ENCODE data around the gene SMYD3. TPM values are rescaled to one million over a fixed set of nuclear protein-coding genes. Genes with fewer than 3 reads are reported as not detected.

Gene SMYD3
- total and polyA plus RNA-seq, 2 donors (not counting 3 experiments of a cell fraction or from before 2014, with no cell fraction given): 16.0 to 32.1 TPM

- no peak overlapping the region for H3K27ac ChIP-seq (ENCODE audit: insufficient read depth, low read depth, low read length)
- FAIRE-seq (peak; percentile 8), DNase-seq (ENCODE audit: low read depth, low spot score) (no peak)
- H3K9me1 ChIP-seq (replicated peaks; ENCODE audit: control insufficient read depth, extremely low read depth, insufficient read depth, low read length): no peaks in the 10 kb centered on the region
- intact Hi-C loops (cut with micrococcal nuclease): loop anchor here (5.0 kb wide), 3 partner anchors 73 to 1458 kb away; no protein-coding TSS in a partner anchor
- CTCF ChIA-PET: interaction anchor here (1.1 to 2.5 kb wide), 2 partner anchors 10 to 18 kb away, joined by 3 to 22 read pairs; no protein-coding TSS in a partner anchor
- no peaks in the 10 kb centered on the region for H3K9me3 ChIP-seq (replicated peaks; ENCODE audit: control insufficient read depth, insufficient read depth, low read length)
- no peaks in the 10 kb centered on the region for H3K27me3 ChIP-seq (ENCODE audit: control insufficient read depth in 2 of 2, insufficient read depth in 2 of 2, low read length in 2 of 2)
- no peak overlapping the region for H3K9ac ChIP-seq (replicated peaks; ENCODE audit: extremely low read depth, insufficient read depth, low read length)
- peaks cover 22% of the 10 kb centered on the region for H3K4me1 ChIP-seq (ENCODE audit: control insufficient read depth, extremely low read depth, insufficient read depth, low read length)
- no peak overlapping the region for H3K4me3 ChIP-seq (replicated peaks in 1 of 3; ENCODE audit: insufficient read depth in 1 of 3, low read depth in 1 of 3, low read length in 3 of 3)
- no peaks in the 10 kb centered on the region for H3K36me3 ChIP-seq (ENCODE audit: control insufficient read depth in 2 of 2, extremely low read depth in 1 of 2, insufficient read depth in 2 of 2, low read length in 2 of 2)
- no peak overlapping the region for H2AFZ ChIP-seq (ENCODE audit: low read depth, low read length)
- POLR2A ChIA-PET: no interaction called here
- H4K20me1 ChIP-seq (replicated peaks; ENCODE audit: control insufficient read depth, extremely low read depth, insufficient read depth, low read length): no peaks in the 10 kb centered on the region
- no peaks in the 10 kb centered on the region for H3K79me2 ChIP-seq (ENCODE audit: control insufficient read depth, insufficient read depth, low read length)
- TF ChIP-seq POLR2A (IDR thresholded peaks at IDR 0.05; ENCODE audit: low read depth, low read length) (no peak), POLR2AphosphoS5 (IDR thresholded peaks at IDR 0.05; ENCODE audit: insufficient read depth, low read depth, low read length) (no peak), FOS (IDR thresholded peaks at IDR 0.05; ENCODE audit: borderline replicate concordance, insufficient read depth, low read length) (no peak), MYC (IDR thresholded peaks at IDR 0.05; ENCODE audit: low read depth, low read length) (no peak), JUN (IDR thresholded peaks at IDR 0.05; ENCODE audit: borderline replicate concordance, insufficient read depth, insufficient read length, low read depth) (no peak), CTCF (IDR thresholded peaks at IDR 0.05; ENCODE audit: extremely low read depth in 1 of 2, insufficient read depth in 1 of 2, low read depth in 1 of 2, low read length in 2 of 2) (no peak), EZH2 (IDR thresholded peaks at IDR 0.05; ENCODE audit: borderline replicate concordance, low read depth, low read length, severe bottlenecking) (no peak), GATA2 (IDR thresholded peaks at IDR 0.05; ENCODE audit: insufficient read depth, insufficient read length, low read depth, low read length) (no peak)
- TF ChIP-seq, protein P1, sequence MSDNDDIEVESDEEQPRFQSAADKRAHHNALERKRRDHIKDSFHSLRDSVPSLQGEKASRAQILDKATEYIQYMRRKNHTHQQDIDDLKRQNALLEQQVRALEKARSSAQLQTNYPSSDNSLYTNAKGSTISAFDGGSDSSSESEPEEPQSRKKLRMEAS (IDR thresholded peaks at IDR 0.05; ENCODE audit: insufficient read depth, insufficient read length): no peak
- dilution Hi-C loops (cut with MboI; ENCODE audit: extremely low pct_ligation_motif_present, low sequenced_read_pairs): no loop called here
- BruUV-seq (replicated peaks): no TSS peak
- no peak overlapping the region for H3K4me2 ChIP-seq (ENCODE audit: insufficient read depth, low read length)
These were observed 628.0 kb downstream of the SMYD3 start for GRCh38 chr1:245879091-245879490.
